Colon (tissue), 2 donors: ENCODE results near the gene SLC9A9.
"Not testable (repeated sequence)": the region's sequence is repeated elsewhere in the genome, so short reads cannot be mapped to it uniquely, and the experiment has no call there.

Source experiments
- FAIRE-seq: peaks from 2 replicates; lab custom pipeline; 2012; peaks lifted over from hg19 to GRCh38; lab: Jason Lieb, UNC
- donor health status: control.
- donor health status: control.

Gene SLC9A9

GRCh38 chr3:143809121-143809621 lies 39.1 kb downstream of the SLC9A9 start:
- no peak for FAIRE-seq

- no peak for FAIRE-seq
Observed at GRCh38 chr3:143808030-143808429, 40.2 kb downstream of the SLC9A9 start.

- no peak for FAIRE-seq
Observed at GRCh38 chr3:143806038-143806437, 42.2 kb downstream of the SLC9A9 start.

GRCh38 chr3:143805476-143805875 lies 42.8 kb downstream of the SLC9A9 start:
- FAIRE-seq, result not testable (repeated sequence)

- FAIRE-seq, result not testable (repeated sequence)
Observed at GRCh38 chr3:143801046-143801445, 47.2 kb downstream of the SLC9A9 start.

DNA sequence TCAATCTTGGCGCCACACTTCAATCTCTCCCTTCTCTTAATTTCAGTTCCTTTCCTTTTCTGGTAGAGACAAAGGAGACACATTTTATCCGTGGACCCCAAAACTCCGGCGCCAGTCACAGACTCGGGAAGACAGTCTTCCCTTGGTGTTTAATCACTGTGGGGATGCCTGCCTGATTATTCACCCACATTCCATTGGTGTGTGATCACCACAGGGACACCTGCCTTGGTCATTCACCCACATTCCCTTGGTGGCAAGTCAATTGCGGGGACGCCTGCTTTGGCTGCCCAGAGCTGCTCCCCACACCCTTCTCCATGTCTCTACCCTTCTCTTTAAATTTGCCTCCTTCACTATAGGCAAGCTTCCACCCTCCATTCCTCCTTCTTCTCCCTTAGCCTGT lies 50.1 kb downstream of the SLC9A9 start:
- FAIRE-seq, result not testable (repeated sequence)

GRCh38 chr3:143795874-143796273 lies 52.4 kb downstream of the SLC9A9 start:
- FAIRE-seq, result no peak

DNA sequence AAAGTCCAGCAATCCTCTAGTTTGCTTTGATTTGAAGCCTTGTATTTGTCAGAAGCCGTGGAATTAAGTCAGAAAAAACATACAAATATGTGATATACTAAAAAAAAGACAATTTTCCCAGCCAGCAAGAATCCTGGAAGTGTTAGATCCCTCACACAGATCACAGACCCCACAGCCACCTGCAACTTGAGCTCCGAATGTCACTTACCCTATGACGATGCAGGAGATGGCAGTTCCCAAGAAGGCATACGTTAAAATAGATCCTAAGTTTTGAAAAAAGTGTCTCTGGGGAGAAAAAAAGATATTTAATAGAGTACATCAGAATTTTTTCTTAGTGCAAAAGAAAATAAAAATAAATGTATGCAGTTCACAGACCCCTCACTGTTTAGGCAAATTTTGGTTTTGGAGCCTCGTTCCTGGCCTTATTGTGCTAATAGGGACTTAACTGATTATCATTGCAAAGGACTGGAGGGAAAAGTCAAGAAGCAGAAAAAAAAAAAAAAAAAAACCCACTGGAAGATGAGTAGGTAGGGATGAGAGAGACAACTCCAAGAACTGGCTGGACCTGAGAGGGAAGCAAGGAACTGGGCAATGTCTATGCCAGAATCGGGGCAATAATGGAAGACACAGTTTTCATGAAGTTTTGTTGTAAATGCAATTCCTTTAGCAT lies 53.3 kb downstream of the SLC9A9 start:
- no peak for FAIRE-seq

- FAIRE-seq, result no peak
Observed at GRCh38 chr3:143793971-143794370, 54.3 kb downstream of the SLC9A9 start.

- FAIRE-seq, result no peak
Observed at GRCh38 chr3:143791386-143791785, 56.9 kb downstream of the SLC9A9 start.

DNA sequence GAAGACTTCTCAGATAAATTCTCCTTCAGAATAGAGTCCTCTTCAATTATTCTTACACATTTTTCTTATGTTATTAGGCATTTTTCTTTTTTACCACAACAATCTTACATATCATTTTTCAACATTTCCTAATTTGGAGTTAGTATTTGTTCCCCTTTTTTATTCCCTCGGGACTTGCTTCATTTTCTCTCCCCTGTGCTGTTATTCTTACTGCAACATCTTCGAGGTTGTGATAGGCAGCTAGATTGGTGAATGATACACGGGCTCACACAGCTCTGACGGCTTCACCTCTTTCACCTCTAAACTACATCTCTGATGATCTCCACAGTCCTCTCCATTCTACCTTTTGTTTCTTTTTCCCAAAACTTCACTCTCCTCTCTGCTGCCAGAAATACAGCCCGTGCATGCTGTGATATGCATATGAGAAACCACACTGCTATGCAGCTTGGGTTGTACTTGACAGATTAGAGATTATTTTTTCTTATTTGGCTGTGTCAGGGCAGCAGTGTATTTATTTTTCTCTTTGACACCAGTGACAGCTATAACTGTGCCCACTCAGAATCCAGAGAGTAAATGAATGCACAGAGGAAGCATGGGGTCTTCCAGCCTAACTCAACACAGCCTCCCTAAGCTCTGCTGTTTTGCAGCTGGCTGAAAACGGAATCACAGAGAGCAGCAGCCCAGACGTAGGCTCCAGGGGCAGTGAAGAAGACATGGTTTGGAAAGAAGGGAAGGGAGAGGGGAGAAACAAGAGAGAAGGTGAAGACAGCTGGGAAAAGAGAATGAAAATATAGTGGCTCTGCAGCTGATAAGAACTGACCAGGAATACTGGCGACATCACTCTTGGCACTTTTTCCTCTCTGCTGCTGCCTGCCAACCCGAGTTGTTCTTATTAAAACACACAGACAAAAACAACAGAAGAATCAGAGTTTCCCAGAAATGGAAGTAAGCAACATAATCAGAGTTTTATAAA lies 61.8 kb downstream of the SLC9A9 start:
- no peak for FAIRE-seq

GRCh38 chr3:143784446-143784845 lies 63.8 kb downstream of the SLC9A9 start:
- no peak for FAIRE-seq

DNA sequence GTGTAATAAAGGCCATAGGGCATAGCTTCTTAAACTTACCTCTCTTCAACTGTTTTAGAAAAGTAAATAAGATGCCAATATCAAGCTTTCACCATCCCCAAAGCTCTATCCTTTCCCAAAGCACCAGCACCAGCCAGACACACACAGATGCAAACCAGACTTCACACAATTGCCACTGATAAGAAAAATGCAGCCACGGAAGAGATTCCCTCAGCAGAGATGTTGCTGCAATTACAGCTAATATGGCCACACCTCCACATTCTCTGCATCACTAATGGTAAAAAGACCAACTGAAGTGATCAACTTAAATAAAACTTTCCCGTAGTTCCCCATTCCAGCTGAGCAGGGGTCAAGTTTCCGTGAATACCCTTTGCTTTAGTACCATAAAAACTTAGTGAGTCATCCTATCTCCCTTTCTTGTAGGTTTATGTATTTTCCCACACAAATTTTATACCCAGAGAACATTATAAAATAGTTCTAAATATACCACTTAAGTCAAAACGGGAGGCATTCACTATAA lies 64.4 kb downstream of the SLC9A9 start:
- no peak for FAIRE-seq

- peak; percentile 5 for FAIRE-seq
Observed at GRCh38 chr3:143775459-143775858, 72.8 kb downstream of the SLC9A9 start.

DNA sequence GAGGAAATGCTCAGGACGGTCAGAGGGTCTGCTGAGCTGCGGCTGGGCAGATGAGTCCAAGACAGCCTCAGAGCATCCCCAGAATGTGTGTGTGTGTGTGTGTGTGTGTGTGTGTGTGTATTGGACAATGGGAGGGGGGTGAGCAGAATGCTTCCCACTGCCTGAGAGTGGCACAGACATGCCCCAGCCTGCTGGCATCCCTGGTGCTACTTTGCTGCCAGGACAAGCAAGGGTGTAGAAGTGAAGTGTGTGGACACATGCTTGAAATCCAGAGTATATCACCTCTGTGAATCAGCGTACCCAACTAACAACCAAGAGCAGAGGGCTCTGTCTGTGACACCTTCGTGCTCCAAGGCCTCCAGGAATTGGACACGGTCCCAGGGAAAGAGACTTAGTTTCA lies 76.3 kb downstream of the SLC9A9 start:
- FAIRE-seq, result no peak

- no peak for FAIRE-seq
Observed at GRCh38 chr3:143771258-143771657, 77.0 kb downstream of the SLC9A9 start.

DNA sequence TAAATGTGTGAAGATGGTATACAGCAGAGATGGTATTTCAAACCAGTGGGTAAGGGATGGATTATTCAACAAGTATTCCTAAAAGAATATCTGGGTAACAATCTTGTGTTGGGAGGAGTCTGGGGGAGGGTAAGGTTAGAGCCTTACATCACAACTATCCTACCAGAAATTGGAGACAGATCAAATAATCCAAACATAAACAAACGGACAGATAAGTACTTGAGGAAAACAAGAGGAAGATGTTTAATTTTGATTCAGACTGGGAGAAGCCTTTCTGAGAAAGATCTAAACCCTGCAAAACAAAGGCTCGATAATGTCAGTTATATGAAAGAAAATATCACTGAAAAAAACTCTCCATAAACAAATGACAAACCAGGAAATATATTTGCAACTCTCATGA lies 77.9 kb downstream of the SLC9A9 start:
- no peak for FAIRE-seq

DNA sequence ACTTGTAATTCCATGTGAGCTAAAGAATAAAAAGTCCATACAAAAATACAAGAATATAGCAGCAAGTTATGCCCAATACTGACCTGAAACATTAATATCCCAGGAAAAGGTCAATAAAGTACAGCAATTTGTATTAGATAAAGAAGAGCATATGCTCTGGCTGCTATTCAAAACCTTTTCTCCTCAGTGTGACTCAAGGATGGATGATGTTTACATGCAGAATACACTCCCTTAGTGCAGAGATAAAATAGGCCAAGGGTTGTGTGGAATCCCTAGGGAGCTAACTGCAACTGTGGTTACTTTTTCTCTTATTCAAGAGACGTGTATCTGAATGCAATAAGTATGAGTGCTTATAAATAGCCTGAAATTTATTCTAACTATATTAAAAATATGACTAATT lies 78.7 kb downstream of the SLC9A9 start:
- no peak for FAIRE-seq

GRCh38 chr3:143764840-143765239 lies 83.4 kb downstream of the SLC9A9 start:
- FAIRE-seq, result no peak

DNA sequence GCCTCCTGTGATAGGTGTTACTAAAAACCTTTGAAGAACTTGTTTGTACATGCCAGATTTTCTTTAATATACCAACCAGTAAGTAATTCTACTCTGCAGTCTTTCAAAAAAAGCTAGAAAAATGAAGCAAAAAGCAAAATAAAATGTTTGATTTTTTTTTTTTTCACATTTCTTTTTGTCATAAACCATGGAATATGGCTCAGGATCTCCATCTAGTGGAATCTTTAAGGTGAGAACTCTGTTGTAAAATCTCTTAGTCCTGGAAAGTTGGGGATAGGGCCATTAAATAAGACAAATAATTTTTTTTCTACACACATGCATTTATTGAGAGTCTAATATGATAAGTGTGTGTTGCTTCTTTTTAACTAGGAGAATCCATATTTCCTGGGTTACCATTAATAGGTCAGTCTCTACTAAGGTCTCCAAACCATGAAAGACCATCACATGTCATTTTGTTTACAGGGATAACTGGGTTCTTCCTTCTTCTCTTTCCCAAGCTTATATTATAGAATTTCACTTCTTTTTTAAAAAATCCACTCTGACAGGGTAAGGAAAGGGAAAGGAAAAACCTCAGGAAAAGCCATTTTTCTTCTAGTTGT lies 84.6 kb downstream of the SLC9A9 start:
- no peak for FAIRE-seq

GRCh38 chr3:143757691-143758090 lies 90.6 kb downstream of the SLC9A9 start:
- FAIRE-seq, result no peak

DNA sequence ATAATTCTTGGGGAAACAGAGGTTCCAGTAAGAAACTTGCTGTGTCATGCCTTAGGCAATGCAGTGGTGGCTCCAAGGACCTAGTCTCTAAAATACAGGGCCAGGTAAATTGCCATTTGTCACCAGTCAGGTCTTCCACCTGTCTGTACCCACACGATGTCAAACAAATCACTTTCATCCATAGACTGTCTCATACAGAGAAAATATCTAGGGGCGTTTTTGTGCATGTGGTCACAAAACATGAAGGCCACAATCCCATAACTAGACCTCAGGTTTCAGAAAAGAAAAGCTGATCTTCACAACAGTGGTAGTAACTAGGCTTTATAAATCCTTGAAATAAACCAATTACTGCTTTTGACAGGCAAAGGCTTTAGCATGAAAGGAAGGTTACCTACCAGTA lies 92.3 kb downstream of the SLC9A9 start:
- no peak for FAIRE-seq

GRCh38 chr3:143754090-143754489 lies 94.2 kb downstream of the SLC9A9 start:
- no peak for FAIRE-seq
